A549 (cell line): Measurements from ENCODE around the gene RENBP. TPM values are rescaled to one million over a fixed set of nuclear protein-coding genes. Genes with fewer than 3 reads are reported as not detected.

ENCODE experiments used
- ATAC-seq, 2 experiments: fragments of 200-7000 bp in 1 of 2; fragments of >200 bp in 1 of 2; cut with Nextera tagmentation in 1 of 2; cut with Tn5 transposase in 1 of 2; 3 replicates each; pipeline versions ENCODE4 v1.8.0 to v1.9.1; 2018 to 2020; ENCODE audit warnings: mild to moderate bottlenecking in 1 of 2, moderate library complexity in 1 of 2
- CTCF ChIA-PET: fragments of 300-600 bp; sonication (Branson Sonifier 250); formaldehyde crosslinking; extraction: SDS; loops from one replicate; lab custom pipeline; 2021; ENCODE audit warnings: antibody characterized with exemption, inconsistent platforms; lab: Yijun Ruan, JAX
- POLR2A ChIA-PET: fragments of 350-600 bp; formaldehyde crosslinking; extraction: SDS; loops from one replicate; lab custom pipeline; 2021; ENCODE audit warnings: antibody characterized with exemption, inconsistent platforms; lab: Yijun Ruan, JAX
- DNase-seq, 2 experiments: peaks; one replicate each; pipeline versions ENCODE4 v3.0.0 to v3.0.0-alpha.2; 2011 to 2016; ENCODE audit warnings: low read depth in 1 of 2, low spot score in 1 of 2
- FAIRE-seq: peaks from 2 replicates; lab custom pipeline; 2011; peaks lifted over from hg19 to GRCh38; lab: Jason Lieb, UNC
- H3K27ac ChIP-seq, 2 experiments: fragments of >200 bp; sonication (Bioruptor Twin); formaldehyde crosslinking; 3 replicates each; pipeline ENCODE4 v1.5.1; 2016 to 2017
- H3K4me1 ChIP-seq: fragments of >200 bp; sonication (Bioruptor Twin); formaldehyde crosslinking; 3 replicates; pipeline ENCODE4 v1.6.1; 2016
- H3K4me2 ChIP-seq: fragments of >200 bp; sonication (Bioruptor Twin); formaldehyde crosslinking; 3 replicates; pipeline ENCODE4 v1.6.1; 2016
- H3K4me3 ChIP-seq: fragments of >200 bp; sonication (Bioruptor Twin); formaldehyde crosslinking; 3 replicates; pipeline ENCODE4 v1.5.1; 2016
- H3K9me3 ChIP-seq: fragments of >200 bp; sonication (Bioruptor Twin); formaldehyde crosslinking; 3 replicates; pipeline ENCODE4 v1.6.1; 2016
- BCL3 ChIP-seq: fragments of >200 bp; sonication (Bioruptor Twin); formaldehyde crosslinking; IDR thresholded peaks from 3 replicates; pipeline ENCODE4 v1.6.1; 2016
- CBX2 ChIP-seq: fragments of 200-600 bp; sonication (generic); IDR thresholded peaks from 2 replicates; pipeline ENCODE4 v1.6.1; 2016; ENCODE audit warnings: low read depth, mild to moderate bottlenecking, borderline replicate concordance
- CBX8 ChIP-seq: fragments of 200-600 bp; sonication (generic); IDR thresholded peaks from 2 replicates; pipeline ENCODE4 v1.6.1; 2016
- CHD2 ChIP-seq: fragments of 150-350 bp; IDR thresholded peaks from 2 replicates; pipeline ENCODE4 v1.6.1; 2014; ENCODE audit warnings: low read length; ENCODE audit not compliant: partially characterized antibody
- CTCF ChIP-seq: fragments of >200 bp; sonication (Bioruptor Twin); formaldehyde crosslinking; IDR thresholded peaks from 3 replicates; pipeline ENCODE4 v1.5.1; 2016
- GATA3 ChIP-seq: IDR thresholded peaks from 2 replicates; pipeline ENCODE4 v1.6.1; 2012; ENCODE audit warnings: borderline replicate concordance
- HDAC2 ChIP-seq: fragments of 200-600 bp; sonication (generic); IDR thresholded peaks from 2 replicates; pipeline ENCODE4 v1.6.1; 2016
- HEYL ChIP-seq: fragments of 250-450 bp; sonication (Bioruptor Pico); IDR thresholded peaks from 2 replicates; pipeline ENCODE4 v1.8.0; 2021; ENCODE audit warnings: mild to moderate bottlenecking, moderate library complexity
- HMGXB4 ChIP-seq: fragments of 250-450 bp; sonication (Bioruptor Pico); IDR thresholded peaks from 2 replicates; pipeline ENCODE4 v1.5.0; 2021; ENCODE audit warnings: mild to moderate bottlenecking, moderate library complexity, borderline replicate concordance
- HOXA7 ChIP-seq: fragments of 250-450 bp; sonication (Bioruptor Pico); IDR thresholded peaks from 2 replicates; pipeline ENCODE4 v1.5.0; 2020; ENCODE audit warnings: mild to moderate bottlenecking, moderate library complexity
- HOXB5 ChIP-seq: fragments of 250-450 bp; sonication (Bioruptor Pico); IDR thresholded peaks from 2 replicates; pipeline ENCODE4 v1.5.0; 2020; ENCODE audit warnings: mild to moderate bottlenecking, moderate library complexity
- MAFK ChIP-seq: fragments of 450-650 bp; IDR thresholded peaks from 2 replicates; pipeline ENCODE4 v1.6.1; 2014; ENCODE audit not compliant: partially characterized antibody
- MYC ChIP-seq: IDR thresholded peaks from 2 replicates; pipeline ENCODE4 v1.6.1; 2012; ENCODE audit warnings: mild to moderate bottlenecking, inconsistent platforms, low read length, improper control_type of control experiment, borderline replicate concordance
- NFE2L2 ChIP-seq: fragments of 150-350 bp; conservative IDR thresholded peaks from 2 replicates; pipeline ENCODE4 v1.6.1; 2014; ENCODE audit warnings: low read length
- NPAS2 ChIP-seq: fragments of 250-450 bp; sonication (Bioruptor Pico); IDR thresholded peaks from 2 replicates; pipeline ENCODE4 v1.8.0; 2022; ENCODE audit warnings: mild to moderate bottlenecking, moderate library complexity, borderline replicate concordance
- NR3C1 ChIP-seq: fragments of >200 bp; sonication (Bioruptor Twin); formaldehyde crosslinking; IDR thresholded peaks from 3 replicates; pipeline ENCODE4 v1.6.1; 2017
- PHF8 ChIP-seq: fragments of 200-600 bp; sonication (generic); IDR thresholded peaks from 2 replicates; pipeline ENCODE4 v1.6.1; 2016; ENCODE audit warnings: low read depth, mild to moderate bottlenecking, antibody characterized with exemption, moderate library complexity, borderline replicate concordance
- POLR2A ChIP-seq: IDR thresholded peaks from 2 replicates; pipeline ENCODE4 v1.6.1; 2012; ENCODE audit warnings: mild to moderate bottlenecking, low read length
- POLR2AphosphoS2 ChIP-seq: conservative IDR thresholded peaks from 2 replicates; pipeline ENCODE4 v1.6.1; 2012; ENCODE audit warnings: low read length, improper control_type of control experiment, inconsistent platforms
- RFX5 ChIP-seq: fragments of 450-650 bp; IDR thresholded peaks from 2 replicates; pipeline ENCODE4 v1.7.1; 2014; ENCODE audit warnings: antibody characterized with exemption, mild to moderate bottlenecking, moderate library complexity
- SMC3 ChIP-seq: fragments of >200 bp; sonication (Bioruptor Twin); formaldehyde crosslinking; IDR thresholded peaks from 3 replicates; pipeline ENCODE4 v1.6.1; 2018; ENCODE audit warnings: inconsistent platforms
- SREBF2 ChIP-seq: fragments of 450-650 bp; IDR thresholded peaks from 2 replicates; pipeline ENCODE4 v1.6.1; 2014; ENCODE audit warnings: mild to moderate bottlenecking, moderate library complexity
- ZFP36 ChIP-seq: fragments of 450-650 bp; IDR thresholded peaks from 2 replicates; pipeline ENCODE4 v1.6.1; 2014; ENCODE audit warnings: borderline replicate concordance; ENCODE audit not compliant: partially characterized antibody
- ZNF302 ChIP-seq: fragments of 250-450 bp; sonication (Bioruptor Pico); IDR thresholded peaks from 2 replicates; pipeline ENCODE4 v1.9.0; 2021; ENCODE audit warnings: inconsistent platforms, mild to moderate bottlenecking, moderate library complexity
- WGBS: methylation state at CpG from one replicate; pipeline ENCODE4 v1.1.6; 2017; ENCODE audit errors: missing lambda C conversion rate; 5-methylcytosine and 5-hydroxymethylcytosine counted together
- polyA plus RNA-seq, 4 experiments: library from polyadenylated mRNA; depleted of rRNA in 3 of 4; stranded (reverse); fragments of >200 nt; fragmentation: RNase III in 1 of 4; extraction: RNeasy Plus Mini Kit Qiagen cat#74134 plus additional on column Dnase treatment in 1 of 4; gene quantifications; 2 replicates in 3 of 4; 3 replicates in 1 of 4; pipeline ENCODE4 v1.2.3, GENCODE V29; 2011 to 2017

The RENBP gene
- polyA plus RNA-seq, 2 of the 4 experiments (the other 2 are of a cell fraction), result not detected

- H3K9me3 ChIP-seq, result no peaks in the 10 kb centered on the region
- ATAC-seq, result peak; percentile 1 to 17; a peak in 4 of 6 replicates
- POLR2A ChIA-PET, result interaction anchor here (1.0 to 1.6 kb wide), 5 partner anchors 21 to 986 kb away, joined by 4 to 12 read pairs (median 4); partner anchors contain the start of genes IDH3G and SSR4
- H3K4me3 ChIP-seq, result peak overlapping the region; percentile 84
- 0% methylated on average over 5 of the region's 8 CpGs for WGBS
- peak in 1 of 2 experiments; percentile 15 for DNase-seq
- peak overlapping the region; percentile 96 to 99 for H3K27ac ChIP-seq
- TF ChIP-seq POLR2AphosphoS2 (no peak), HOXA7 (CRISPR knock-in tag) (no peak), HOXB5 (CRISPR knock-in tag) (no peak)
- no peak for FAIRE-seq
- CTCF ChIA-PET, result interaction anchor here (0.9 to 25.1 kb wide), 6 partner anchors 12 to 986 kb away, joined by 3 to 363 read pairs (median 4); partner anchors contain the start of gene RENBP
- peaks cover 14% of the 10 kb centered on the region for H3K4me1 ChIP-seq
- peak overlapping the region; percentile 93 for H3K4me2 ChIP-seq
Observed at GRCh38 chrX:153927672-153927921, 16.8 kb downstream of the RENBP start.

GRCh38 chrX:153926858-153927671 lies 17.4 kb downstream of the RENBP start:
- FAIRE-seq, result no peak
- Histone ChIP-seq H3K9me3 (no peaks in the 10 kb centered on the region), H3K4me3 (peak overlapping the region; percentile 84), H3K4me2 (peak overlapping the region; percentile 93), H3K4me1 (peaks cover 14% of the 10 kb centered on the region), H3K27ac (peak overlapping the region; percentile 96 to 99)
- peak in 1 of 2 experiments; percentile 45 for DNase-seq
- no peak for ATAC-seq
- TF ChIP-seq PHF8 (no peak), POLR2A (peak; percentile 15; the same call in 1 of the 2 replicates), NFE2L2 (no peak), ZFP36 (no peak), HDAC2 (no peak)
- ChIA-PET POLR2A (interaction anchor here (1.0 to 1.4 kb wide), 4 partner anchors 20 to 133 kb away, joined by 4 read pairs; partner anchors contain the start of genes IDH3G and SSR4), CTCF (interaction anchor here (0.9 to 25.1 kb wide), 4 partner anchors 18 to 985 kb away, joined by 4 to 363 read pairs (median 5); partner anchors contain the start of gene RENBP)
- 75% methylated on average over 17 of the region's 31 CpGs for WGBS

- no peaks in the 10 kb centered on the region for H3K9me3 ChIP-seq
- 80% methylated on average over 1 of the region's 4 CpGs for WGBS
- H3K27ac ChIP-seq, result peak overlapping the region in 1 of 2 experiments; percentile 96; a peak in 2 of 6 replicates
- POLR2A ChIA-PET, result interaction anchor here (1.3 to 1.4 kb wide), 2 partner anchors 26 to 132 kb away, joined by 4 read pairs; partner anchors contain the start of genes IDH3G and SSR4
- no peak for DNase-seq
- H3K4me1 ChIP-seq, result peaks cover 14% of the 10 kb centered on the region
- CTCF ChIA-PET, result interaction anchor here (25.1 kb wide), 1 partner anchor 19 kb away, joined by 363 read pairs; the partner anchor contains the start of gene RENBP
- no peak for FAIRE-seq
- no peak overlapping the region for H3K4me2 ChIP-seq
- H3K4me3 ChIP-seq, result no peak overlapping the region
- TF ChIP-seq CTCF, result no peak
- no peak for TF ChIP-seq NR3C1
- TF ChIP-seq NPAS2, result no peak
- ATAC-seq, result no peak
Observed at GRCh38 chrX:153926552-153926857, 17.9 kb downstream of the RENBP start.

GRCh38 chrX:153925739-153926551 lies 18.5 kb downstream of the RENBP start, which contains the start of gene ARHGAP4:
ARHGAP4 (minus strand) TSS chrX:153926264; CDS start chrX:153926202, 62 bp downstream.
- H3K9me3 ChIP-seq, result no peaks in the 10 kb centered on the region
- H3K4me2 ChIP-seq, result peak within 1 kb of the TSS; percentile 93
- H3K4me1 ChIP-seq, result peaks cover 14% of the 10 kb centered on the region
- peak within 1 kb of the TSS; percentile 96 to 99 for H3K27ac ChIP-seq
- ATAC-seq (no peak), FAIRE-seq (no peak), DNase-seq (no peak)
- H3K4me3 ChIP-seq, result peak within 1 kb of the TSS; percentile 84
- POLR2A ChIA-PET, result interaction anchor here (0.9 to 1.4 kb wide), 2 partner anchors 15 to 132 kb away, joined by 3 to 4 read pairs; partner anchors contain the start of genes IDH3G and SSR4
- WGBS, result 90% methylated on average over 31 of the region's 59 CpGs
- CTCF ChIA-PET, result interaction anchor here (5.3 to 25.1 kb wide), 2 partner anchors 17 to 19 kb away, joined by 56 to 363 read pairs; partner anchors contain the start of gene RENBP
- no peak for TF ChIP-seq HMGXB4 (CRISPR knock-in tag)
- TF ChIP-seq RFX5, result no peak
- no peak for TF ChIP-seq NPAS2
- TF ChIP-seq MYC, result no peak
- no peak for TF ChIP-seq BCL3
- TF ChIP-seq ZNF302 (CRISPR knock-in tag), result no peak
- no peak for TF ChIP-seq CHD2
- TF ChIP-seq SREBF2, result no peak
- TF ChIP-seq HEYL (CRISPR knock-in tag), result no peak
- TF ChIP-seq MAFK, result no peak
- TF ChIP-seq GATA3, result no peak
- no peak for TF ChIP-seq CBX2
- TF ChIP-seq CBX8, result no peak
- no peak for TF ChIP-seq SMC3
